K562 (cell line): Measurements from ENCODE around the gene CEP43. TPM values are rescaled to one million over a fixed set of nuclear protein-coding genes. Genes with fewer than 3 reads are reported as not detected.
A peak's percentile ranks its signal among the peaks of the same experiment; 100 is the strongest.

Source experiments
- ATAC-seq: fragments of 200-7000 bp; cut with Tn5 transposase; 3 replicates; pipeline ENCODE4 v1.9.1; 2020; ENCODE audit warnings: moderate library complexity
- BruUV-seq: library from RNA; stranded (reverse); fragments of 400-500 nt; replicated peaks from 2 replicates; lab custom pipeline; 2021; lab: Mats Ljungman, UMichigan
- CTCF ChIA-PET: fragments of 300-600 bp; formaldehyde crosslinking; extraction: SDS; loops from one replicate; lab custom pipeline; 2021; ENCODE audit warnings: low intra/inter-chr PET ratio; lab: Yijun Ruan, JAX
- POLR2A ChIA-PET: fragments of 300-600, 350-650 bp; sonication (Branson Sonifier 250); formaldehyde crosslinking; extraction: SDS; loops from one replicate; lab custom pipeline; 2021; ENCODE audit warnings: antibody characterized with exemption, inconsistent platforms; lab: Yijun Ruan, JAX
- DNase-seq, 4 experiments: peaks; one replicate each; pipeline versions ENCODE4 v3.0.0 to v3.0.0-alpha.2; 2011 to 2018; ENCODE audit warnings: low spot score in 3 of 4, mixed read lengths in 3 of 4; ENCODE audit errors: extremely low read depth in 1 of 4
- FAIRE-seq: peaks from 2 replicates; lab custom pipeline; 2011; peaks lifted over from hg19 to GRCh38; lab: Jason Lieb, UNC
- H2AFZ ChIP-seq: 2 replicates; pipeline ENCODE4 v1.6.0; 2011; ENCODE audit warnings: low read depth, low read length, control low read depth, inconsistent platforms
- H3K27ac ChIP-seq: fragments of 200-600 bp; 3 replicates; pipeline ENCODE4 v1.8.0; 2011; ENCODE audit warnings: low read depth, mild to moderate bottlenecking, control low read depth, inconsistent platforms, low read length, moderate library complexity, mixed read lengths; ENCODE audit errors: extremely low read depth
- H3K27me3 ChIP-seq, 2 experiments: fragments of 300-600 bp in 1 of 2; 2 replicates in 1 of 2; 3 replicates in 1 of 2; pipeline versions ENCODE4 v1.6.0 to v1.8.0; 2011; ENCODE audit warnings: inconsistent platforms in 2 of 2, low read length in 2 of 2, mild to moderate bottlenecking in 1 of 2, mixed read lengths in 1 of 2, moderate library complexity in 1 of 2; ENCODE audit not compliant: control insufficient read depth in 2 of 2, insufficient read depth in 2 of 2
- H3K36me3 ChIP-seq: fragments of 300-600 bp; 3 replicates; pipeline ENCODE4 v1.8.0; 2011; ENCODE audit warnings: mild to moderate bottlenecking, low read length, inconsistent platforms; ENCODE audit not compliant: control insufficient read depth, insufficient read depth
- H3K4me1 ChIP-seq, 2 experiments: fragments of 200-600 bp in 1 of 2; replicated peaks in 1 of 2; 2 replicates in 1 of 2; 3 replicates in 1 of 2; pipeline versions ENCODE4 v1.5.1 to v1.8.0; 2011; ENCODE audit warnings: inconsistent platforms in 2 of 2, low read length in 2 of 2, mild to moderate bottlenecking in 1 of 2, mixed read lengths in 1 of 2, moderate library complexity in 1 of 2; ENCODE audit not compliant: control insufficient read depth in 2 of 2, insufficient read depth in 2 of 2
- H3K4me2 ChIP-seq: 2 replicates; pipeline ENCODE4 v1.6.1; 2011; ENCODE audit warnings: low read length, control low read depth, inconsistent platforms, mixed read lengths; ENCODE audit not compliant: insufficient read depth
- H3K4me3 ChIP-seq: fragments of 200-600 bp; sonication (generic), shearing (Covaris generic); 2 replicates; pipeline ENCODE4 v1.5.1; 2016; ENCODE audit warnings: control low read depth, inconsistent platforms
- H3K79me2 ChIP-seq: fragments of 200-600 bp; 3 replicates; pipeline ENCODE4 v1.8.0; 2011; ENCODE audit warnings: low read length, inconsistent platforms; ENCODE audit not compliant: control insufficient read depth, insufficient read depth
- H3K9ac ChIP-seq, 2 experiments: 2 replicates each; pipeline versions ENCODE4 v1.6.0 to v1.6.1; 2011; ENCODE audit warnings: low read depth in 2 of 2, low read length in 2 of 2, control low read depth in 1 of 2, inconsistent platforms in 1 of 2, mild to moderate bottlenecking in 1 of 2, mixed read lengths in 1 of 2; ENCODE audit not compliant: insufficient read depth in 1 of 2
- H3K9me1 ChIP-seq: one replicate; pipeline ENCODE4 v1.6.0; 2011; ENCODE audit warnings: inconsistent platforms, mild to moderate bottlenecking, low read length, moderate library complexity; ENCODE audit not compliant: control insufficient read depth, insufficient read depth
- H3K9me3 ChIP-seq: replicated peaks from 2 replicates; pipeline ENCODE4 v1.5.1; 2011; ENCODE audit warnings: low read depth, low read length, inconsistent platforms; ENCODE audit not compliant: control insufficient read depth, insufficient read depth
- H4K20me1 ChIP-seq: replicated peaks from 2 replicates; pipeline ENCODE4 v1.6.1; 2011; ENCODE audit warnings: low read length, inconsistent platforms, mixed read lengths; ENCODE audit not compliant: control insufficient read depth, insufficient read depth
- CHD4 ChIP-seq: fragments of 200-600 bp; sonication (generic); IDR thresholded peaks from 3 replicates; pipeline ENCODE4 v1.6.1; 2012; ENCODE audit warnings: low read depth, mild to moderate bottlenecking, mixed read lengths, low read length, inconsistent platforms; ENCODE audit not compliant: insufficient read depth, insufficient replicate concordance, poor library complexity, severe bottlenecking
- EGR1 ChIP-seq: fragments of 450-650 bp; conservative IDR thresholded peaks from 2 replicates; pipeline ENCODE4 v1.6.1; 2017; ENCODE audit warnings: mild to moderate bottlenecking
- ETV5 ChIP-seq: sonication (generic); formaldehyde crosslinking; IDR thresholded peaks from 2 replicates; pipeline ENCODE4 v1.4.0; 2020; ENCODE audit warnings: low read depth, mild to moderate bottlenecking, missing genetic modification reagents
- HDGF ChIP-seq: fragments of 450-650 bp; IDR thresholded peaks from 2 replicates; pipeline ENCODE4 v1.6.1; 2016
- KLF1 ChIP-seq: fragments of 450-650 bp; IDR thresholded peaks from 2 replicates; pipeline ENCODE4 v1.6.1; 2016; ENCODE audit warnings: missing genetic modification characterization, missing compliant biosample characterization
- KLF13 ChIP-seq: fragments of 450-650 bp; IDR thresholded peaks from 2 replicates; pipeline ENCODE4 v1.6.1; 2016; ENCODE audit warnings: missing genetic modification characterization, low read depth, mild to moderate bottlenecking, missing compliant biosample characterization, moderate library complexity, borderline replicate concordance
- MAZ ChIP-seq, 2 experiments: fragments of 450-650 bp in 1 of 2; sonication (generic) in 1 of 2; formaldehyde crosslinking; IDR thresholded peaks in 1 of 2; conservative IDR thresholded peaks in 1 of 2; 2 replicates each; pipeline versions ENCODE4 v1.4.0 to v1.5.0; 2020; ENCODE audit warnings: mild to moderate bottlenecking in 1 of 2, missing genetic modification reagents in 1 of 2
- NR2C2 ChIP-seq, 2 experiments: fragments of 200-800 bp in 1 of 2; sonication (Bioruptor generic) in 1 of 2; sonication (generic) in 1 of 2; formaldehyde crosslinking in 1 of 2; IDR thresholded peaks; 2 replicates each; pipeline versions ENCODE4 v1.6.1 to v1.8.0; 2016 to 2022; ENCODE audit warnings: mild to moderate bottlenecking in 1 of 2, missing compliant biosample characterization in 1 of 2, missing genetic modification characterization in 1 of 2, missing genetic modification reagents in 1 of 2
- PHF21A ChIP-seq: fragments of 450-650 bp; IDR thresholded peaks from 2 replicates; pipeline ENCODE4 v1.6.1; 2017; ENCODE audit warnings: low read depth, borderline replicate concordance
- PPARD ChIP-seq: fragments of 250-450 bp; sonication (Bioruptor Pico); IDR thresholded peaks from 2 replicates; pipeline ENCODE4 v1.8.0; 2022; ENCODE audit warnings: inconsistent platforms, mild to moderate bottlenecking, moderate library complexity
- RNF219 ChIP-seq: fragments of 250-450 bp; sonication (Bioruptor Pico); IDR thresholded peaks from 2 replicates; pipeline ENCODE4 v1.5.0; 2022; ENCODE audit warnings: mild to moderate bottlenecking
- SMAD4 ChIP-seq: fragments of 250-450 bp; sonication (Bioruptor Pico); conservative IDR thresholded peaks from 2 replicates; pipeline ENCODE4 v1.8.0; 2021; ENCODE audit warnings: inconsistent platforms, mild to moderate bottlenecking, moderate library complexity
- TEAD1 ChIP-seq, 2 experiments: fragments of 450-650 bp in 1 of 2; sonication (generic) in 1 of 2; formaldehyde crosslinking; IDR thresholded peaks; 2 replicates each; pipeline versions ENCODE4 v1.4.0 to v1.8.0; 2020 to 2022; ENCODE audit warnings: mild to moderate bottlenecking in 2 of 2, missing genetic modification reagents in 1 of 2
- ZBTB9 ChIP-seq: fragments of 450-650 bp; formaldehyde crosslinking; IDR thresholded peaks from 2 replicates; pipeline ENCODE4 v1.4.0; 2020; ENCODE audit warnings: mild to moderate bottlenecking, moderate library complexity
- ZNF143 ChIP-seq: sonication (generic); formaldehyde crosslinking; IDR thresholded peaks from 2 replicates; pipeline ENCODE4 v1.9.0; 2022; ENCODE audit warnings: mild to moderate bottlenecking, missing genetic modification reagents
- ZNF263 ChIP-seq: sonication (generic); formaldehyde crosslinking; IDR thresholded peaks from 2 replicates; pipeline ENCODE4 v1.8.0; 2022; ENCODE audit warnings: mild to moderate bottlenecking, missing genetic modification reagents, borderline replicate concordance
- ZNF41 ChIP-seq: fragments of 250-450 bp; sonication (Bioruptor Pico); conservative IDR thresholded peaks from 2 replicates; pipeline ENCODE4 v1.4.0; 2020; ENCODE audit warnings: mild to moderate bottlenecking
- WGBS: fragments of 100-300 bp; shearing (Covaris generic); methylation state at CpG from one replicate; pipeline ENCODE4 v1.1.6; 2016; ENCODE audit warnings: low coverage, mixed read lengths; ENCODE audit not compliant: insufficient coverage; ENCODE audit errors: missing lambda C conversion rate; 5-methylcytosine and 5-hydroxymethylcytosine counted together
- in situ Hi-C: fragments of 300-500 bp; cut with MboI; formaldehyde crosslinking; loops from 4 replicates; pipeline ENCODE4 v1.15.0; 2018; ENCODE audit warnings: inconsistent platforms, mixed read lengths
- intact Hi-C: fragments of 100-400 bp; cut with micrococcal nuclease; formaldehyde crosslinking; loops from 2 replicates; pipeline ENCODE4 v1.14.2; 2022
- polyA plus RNA-seq, 8 experiments: library from polyadenylated mRNA; depleted of rRNA in 4 of 8; stranded (reverse) in 5 of 8; unstranded in 3 of 8; fragments of >200 nt; fragmentation: Nextera tagmentation in 2 of 8; fragmentation: Illumina TruSeq in 1 of 8; extraction: Ambion mirVana in 2 of 8; extraction: Trizol in 1 of 8; gene quantifications; 2 replicates each; pipeline versions ENCODE4 v1.2.1 to v1.2.3, GENCODE V29; 2011 to 2014; ENCODE audit warnings: inconsistent platforms in 1 of 8, missing spikeins in 1 of 8
- total RNA-seq, 7 experiments: library from RNA; depleted of rRNA in 6 of 7; stranded (reverse); fragments of >200 nt in 6 of 7; fragmentation: Illumina TruSeq in 2 of 7; extraction: Trizol in 2 of 7; gene quantifications; 2 replicates each; pipeline versions ENCODE4 v1.2.1 to v1.2.3, GENCODE V29; 2011 to 2021; ENCODE audit warnings: low replicate concordance in 1 of 7

CEP43 gene
- total and polyA plus RNA-seq, 9 of the 15 experiments (the other 6 are each of a cell fraction or from before 2014, with no cell fraction given), result 15.2 to 55.7 (median 47.4) TPM

- H2AFZ ChIP-seq, result peak overlapping the region; percentile 93
- H3K4me2 ChIP-seq, result peak overlapping the region; percentile 73
- H3K36me3 ChIP-seq, result no peaks in the 10 kb centered on the region; the same call in 1 of the 3 replicates
- H4K20me1 ChIP-seq, result no peaks in the 10 kb centered on the region
- no peak for FAIRE-seq
- H3K27me3 ChIP-seq, result no peaks in the 10 kb centered on the region
- H3K79me2 ChIP-seq, result peaks cover 15% of the 10 kb centered on the region
- peak; percentile 51 for ATAC-seq
- H3K27ac ChIP-seq, result peak overlapping the region; percentile 73
- intact Hi-C loops (loop anchor here (2.0 kb wide), 1 partner anchor 42 kb away; the partner anchor contains the start of gene CEP43), in situ Hi-C loops (loop anchor here (10.0 kb wide), 1 partner anchor 182 kb away; no protein-coding TSS in a partner anchor)
- peak overlapping the region; percentile 75 for H3K4me3 ChIP-seq
- H3K9me3 ChIP-seq, result peaks cover under 1% of the 10 kb centered on the region
- H3K9ac ChIP-seq, result peak overlapping the region; percentile 69 to 94
- H3K4me1 ChIP-seq, result peaks cover 27 to 38% of the 10 kb centered on the region in 2 experiments
- CTCF ChIA-PET, result interaction anchor here (0.7 kb wide), 1 partner anchor 14 kb away, joined by 3 read pairs; no protein-coding TSS in a partner anchor
- BruUV-seq, result no TSS peak
- peak; percentile 47 to 65 (median 58) for DNase-seq
- no peaks in the 10 kb centered on the region for H3K9me1 ChIP-seq
- POLR2A ChIA-PET, result interaction anchor here (0.7 to 2.2 kb wide), 10 partner anchors 9 to 42 kb away, joined by 3 to 6 read pairs (median 3); partner anchors contain the start of gene CEP43
- 13% methylated on average over 23 of the region's 26 CpGs for WGBS
- TF ChIP-seq TEAD1 (CRISPR knock-in tag; IDR thresholded peaks at IDR 0.05) (0 out of 4 replicates have a peak, but pooled peaks of 1 of the 2 experiments have one; percentile 39), KLF13 (0 out of 2 replicates have a peak, but pooled peaks have one; percentile 19), NR2C2 (CRISPR knock-in tag; IDR thresholded peaks at IDR 0.05) (no peak), NR2C2 (tag; IDR thresholded peaks at IDR 0.05) (peak; percentile 36; the same call in 1 of the 2 replicates), RNF219 (CRISPR knock-in tag) (no peak), ZNF143 (CRISPR knock-in tag) (0 out of 2 replicates have a peak, but pooled peaks have one; percentile 43), MAZ (CRISPR knock-in tag; conservative IDR thresholded peaks at IDR 0.05 in 1 of 2, IDR thresholded peaks at IDR 0.05 in 1 of 2) (peak in 1 of 2 experiments; percentile 45; a peak in 2 of 4 replicates), PHF21A (no peak), CHD4 (peak; percentile 14), KLF1 (tag) (no peak), ZBTB9 (CRISPR knock-in tag) (0 out of 2 replicates have a peak, but pooled peaks have one; percentile 29), ZNF263 (CRISPR knock-in tag) (0 out of 2 replicates have a peak, but pooled peaks have one; percentile 8), ETV5 (0 out of 2 replicates have a peak, but pooled peaks have one; percentile 66), EGR1 (peak; percentile 84), HDGF (no peak), ZNF41 (no peak), PPARD (CRISPR knock-in tag) (no peak), SMAD4 (CRISPR knock-in tag) (0 out of 2 replicates have a peak, but pooled peaks have one; percentile 8)
Observed at GRCh38 chr6:166957087-166957804, 42.0 kb upstream of the CEP43 start.
